RCC 7860 (cell line): ENCODE results near the gene TNNI3.
"Not testable (repeated sequence)": the region's sequence is repeated elsewhere in the genome, so short reads cannot be mapped to it uniquely, and the experiment has no call there.

Source experiments
- DNase-seq: peaks from one replicate; pipeline ENCODE4 v3.0.0-alpha.2; 2015; ENCODE audit warnings: low spot score
- FAIRE-seq: peaks from 2 replicates; lab custom pipeline; 2012; peaks lifted over from hg19 to GRCh38; lab: Jason Lieb, UNC

Gene TNNI3

GRCh38 chr19:55115446-55116065 lies 42.0 kb downstream of the TNNI3 start:
- DNase-seq (no peak), FAIRE-seq (no peak)

- DNase-seq (no peak), FAIRE-seq (no peak)
These were observed 42.9 kb downstream of the TNNI3 start for GRCh38 chr19:55114566-55115145.

GRCh38 chr19:55113570-55114039 lies 43.9 kb downstream of the TNNI3 start:
- DNase-seq (peak; percentile 60), FAIRE-seq (no peak)

GRCh38 chr19:55112777-55113569 lies 44.6 kb downstream of the TNNI3 start:
- FAIRE-seq (no peak), DNase-seq (no peak)

GRCh38 chr19:55112246-55112776 lies 45.2 kb downstream of the TNNI3 start:
- DNase-seq (no peak), FAIRE-seq (no peak)

GRCh38 chr19:55111238-55111831 lies 46.2 kb downstream of the TNNI3 start:
- FAIRE-seq (no peak), DNase-seq (no peak)

GRCh38 chr19:55109527-55110291 lies 47.8 kb downstream of the TNNI3 start:
- DNase-seq = no peak

GRCh38 chr19:55107252-55107651 lies 50.3 kb downstream of the TNNI3 start:
- FAIRE-seq, DNase-seq: not testable (repeated sequence)

More at GRCh38 chr19:55109527-55110291, 47.8 kb downstream of the TNNI3 start:
- FAIRE-seq = no peak

- DNase-seq (no peak), FAIRE-seq (no peak)
These were observed 50.9 kb downstream of the TNNI3 start for GRCh38 chr19:55106591-55106990.

GRCh38 chr19:55105237-55105636 lies 52.3 kb downstream of the TNNI3 start:
- no peak for FAIRE-seq
- no peak for DNase-seq

GRCh38 chr19:55103190-55103589 lies 54.3 kb downstream of the TNNI3 start:
- DNase-seq (no peak), FAIRE-seq (no peak)
